Uterus (tissue), 2 donors: Measurements from ENCODE around the gene DSE.

Experiments used
- CTCF ChIP-seq, 4 experiments: fragments of 200-600 bp in 2 of 4; fragments of 450-650 bp in 2 of 4; sonication (generic) in 2 of 4; IDR thresholded peaks; one replicate each; pipeline ENCODE4 v1.5.1; 2016 to 2019; ENCODE audit warnings: antibody characterized with exemption in 4 of 4, mild to moderate bottlenecking in 2 of 4, moderate library complexity in 1 of 4
- POLR2A ChIP-seq, 2 donors: fragments of 450-650 bp; IDR thresholded peaks; one replicate each; pipeline ENCODE4 v1.6.1; 2016; ENCODE audit warnings: antibody characterized with exemption in 2 of 2, mild to moderate bottlenecking in 1 of 2, moderate library complexity in 1 of 2

- TF ChIP-seq CTCF (IDR thresholded peaks at IDR 0.05): no peak
- TF ChIP-seq POLR2A (IDR thresholded peaks at IDR 0.05): no peak
These were observed 28.5 kb downstream of the DSE start for GRCh38 chr6:116399287-116399686.
